Measurements from ENCODE around the gene CIRBP. TPM values are rescaled to one million over a fixed set of nuclear protein-coding genes. Genes with fewer than 3 reads are reported as not detected.
A peak's percentile ranks its signal among the peaks of the same experiment; 100 is the strongest.

CIRBP gene
- total and polyA plus RNA-seq, 2 of the 13 experiments (the other 11 are each of a cell fraction or from before 2014, with no cell fraction given) = 133 to 140 TPM

GRCh38 chr19:1269065-1269477 lies at the start of gene CIRBP (continued):
- no peak for TF ChIP-seq ZNF646 (CRISPR knock-in tag; IDR thresholded peaks at IDR 0.05)
- 0 out of 2 replicates have a peak, but pooled peaks have one; percentile 56 for TF ChIP-seq WIZ (CRISPR knock-in tag; IDR thresholded peaks at IDR 0.05)
- no peak for TF ChIP-seq CCAR2 (optimal IDR thresholded peaks at IDR 0.05; ENCODE audit: low read depth, low read length)
- TF ChIP-seq ZNF879 (CRISPR knock-in tag; IDR thresholded peaks at IDR 0.05) = no peak
- peak; percentile 4; the same call in 1 of the 2 replicates for TF ChIP-seq ZBTB33 (CRISPR knock-in tag; IDR thresholded peaks at IDR 0.05)

Data from HepG2 (cell line).